Endodermal cell (in vitro differentiated cells): Measurements from ENCODE around the gene GON4L. TPM values are rescaled to one million over a fixed set of nuclear protein-coding genes. Genes with fewer than 3 reads are reported as not detected.

ENCODE experiments used
- DNase-seq: peaks from one replicate; pipeline ENCODE4 v3.0.0-alpha.2; 2017
- H3K27ac ChIP-seq: 2 replicates; pipeline ENCODE4 v1.5.1; 2013; ENCODE audit warnings: mild to moderate bottlenecking, low read depth, low read length, moderate library complexity
- H3K27me3 ChIP-seq: 2 replicates; pipeline ENCODE4 v1.6.1; 2013; ENCODE audit warnings: mild to moderate bottlenecking, low read length, moderate library complexity; ENCODE audit not compliant: insufficient read depth, control insufficient read depth, poor library complexity, severe bottlenecking
- H3K36me3 ChIP-seq: 2 replicates; pipeline ENCODE4 v1.7.0; 2013; ENCODE audit warnings: mild to moderate bottlenecking, low read length, moderate library complexity; ENCODE audit not compliant: control insufficient read depth, insufficient read depth
- H3K4me1 ChIP-seq: one replicate; pipeline ENCODE4 v1.7.0; 2013; ENCODE audit warnings: low read length; ENCODE audit not compliant: control insufficient read depth, insufficient read depth
- H3K4me3 ChIP-seq: 2 replicates; pipeline ENCODE4 v1.5.1; 2013; ENCODE audit warnings: mild to moderate bottlenecking, low read length, moderate library complexity
- H3K9ac ChIP-seq: 2 replicates; pipeline ENCODE4 v1.6.1; 2013; ENCODE audit warnings: mild to moderate bottlenecking, low read length, moderate library complexity; ENCODE audit not compliant: poor library complexity, severe bottlenecking; ENCODE audit errors: extremely low read depth
- H3K9me3 ChIP-seq: 2 replicates; pipeline ENCODE4 v1.6.1; 2013; ENCODE audit warnings: mild to moderate bottlenecking, low read length, moderate library complexity; ENCODE audit not compliant: control insufficient read depth
- H3K27ac Mint-ChIP-seq: 2 replicates; pipeline ENCODE4 v1.8.0; 2020; ENCODE audit warnings: mixed read lengths
- H3K27me3 Mint-ChIP-seq: 2 replicates; pipeline ENCODE4 v1.8.0; 2021; ENCODE audit warnings: mild to moderate bottlenecking, mixed read lengths; ENCODE audit not compliant: insufficient read depth
- H3K36me3 Mint-ChIP-seq: 2 replicates; pipeline ENCODE4 v1.8.0; 2020; ENCODE audit warnings: low read depth, mixed read lengths
- H3K4me1 Mint-ChIP-seq: 2 replicates; pipeline ENCODE4 v1.8.0; 2020; ENCODE audit warnings: mixed read lengths
- H3K4me3 Mint-ChIP-seq: 2 replicates; pipeline ENCODE4 v1.8.0; 2020; ENCODE audit warnings: mild to moderate bottlenecking, moderate library complexity, mixed read lengths
- H3K9me3 Mint-ChIP-seq: 2 replicates; pipeline ENCODE4 v1.8.0; 2020; ENCODE audit warnings: mild to moderate bottlenecking, mixed read lengths
- WGBS, 2 experiments: methylation state at CpG; one replicate each; pipeline versions ENCODE4 v1.1.5 to v1.1.7; 2013; ENCODE audit warnings: missing lambda C conversion rate in 2 of 2, mixed read lengths in 1 of 2; ENCODE audit not compliant: insufficient coverage in 1 of 2, insufficient read length in 1 of 2; 5-methylcytosine and 5-hydroxymethylcytosine counted together
- total RNA-seq, 2 donors: library from RNA; stranded (reverse); fragmentation: NEBNext Ultra II Directional in 1 of 2; extraction: Animal tissue kit (Norgen Biotek cat#: 25700) in 1 of 2; gene quantifications; 2 replicates in 1 of 2; 3 replicates in 1 of 2; pipeline ENCODE4 v1.2.1, GENCODE V29; 2021
- TF ChIP-seq, protein P1 (sequence below): fragments of 200-600 bp; sonication (generic); conservative IDR thresholded peaks from 2 replicates; pipeline ENCODE4 v1.5.0; 2021; ENCODE audit warnings: antibody characterized with exemption, mild to moderate bottlenecking

GON4L gene
- total RNA-seq, 2 donors from 2014 or later = 62.7 to 64.6 TPM

- Mint-ChIP-seq H3K9me3 (no peaks in the 10 kb centered on the region), H3K27me3 (peaks cover 5% of the 10 kb centered on the region), H3K36me3 (no peaks in the 10 kb centered on the region), H3K27ac (no peak overlapping the region), H3K4me3 (no peak overlapping the region), H3K4me1 (peaks cover 10% of the 10 kb centered on the region)
- no peaks in the 10 kb centered on the region for H3K4me1 ChIP-seq
- TF ChIP-seq, protein P1, sequence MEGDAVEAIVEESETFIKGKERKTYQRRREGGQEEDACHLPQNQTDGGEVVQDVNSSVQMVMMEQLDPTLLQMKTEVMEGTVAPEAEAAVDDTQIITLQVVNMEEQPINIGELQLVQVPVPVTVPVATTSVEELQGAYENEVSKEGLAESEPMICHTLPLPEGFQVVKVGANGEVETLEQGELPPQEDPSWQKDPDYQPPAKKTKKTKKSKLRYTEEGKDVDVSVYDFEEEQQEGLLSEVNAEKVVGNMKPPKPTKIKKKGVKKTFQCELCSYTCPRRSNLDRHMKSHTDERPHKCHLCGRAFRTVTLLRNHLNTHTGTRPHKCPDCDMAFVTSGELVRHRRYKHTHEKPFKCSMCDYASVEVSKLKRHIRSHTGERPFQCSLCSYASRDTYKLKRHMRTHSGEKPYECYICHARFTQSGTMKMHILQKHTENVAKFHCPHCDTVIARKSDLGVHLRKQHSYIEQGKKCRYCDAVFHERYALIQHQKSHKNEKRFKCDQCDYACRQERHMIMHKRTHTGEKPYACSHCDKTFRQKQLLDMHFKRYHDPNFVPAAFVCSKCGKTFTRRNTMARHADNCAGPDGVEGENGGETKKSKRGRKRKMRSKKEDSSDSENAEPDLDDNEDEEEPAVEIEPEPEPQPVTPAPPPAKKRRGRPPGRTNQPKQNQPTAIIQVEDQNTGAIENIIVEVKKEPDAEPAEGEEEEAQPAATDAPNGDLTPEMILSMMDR = no peak
- H3K27me3 ChIP-seq = peaks cover 22% of the 10 kb centered on the region
- H3K36me3 ChIP-seq = no peaks in the 10 kb centered on the region
- no peak overlapping the region for H3K9ac ChIP-seq
- WGBS, 2 experiments = 91 to 100% methylated on average over 2 of the region's 2 CpGs
- H3K4me3 ChIP-seq = no peak overlapping the region
- H3K27ac ChIP-seq = no peak overlapping the region
- no peak for DNase-seq
- H3K9me3 ChIP-seq = no peaks in the 10 kb centered on the region
These were observed 23.2 kb upstream of the GON4L start for GRCh38 chr1:155880251-155880650.

GRCh38 chr1:155877945-155878344 lies 20.9 kb upstream of the GON4L start:
- Mint-ChIP-seq H3K36me3 (no peaks in the 10 kb centered on the region), H3K4me1 (no peaks in the 10 kb centered on the region), H3K27ac (no peak overlapping the region), H3K4me3 (no peak overlapping the region), H3K27me3 (peaks cover 5% of the 10 kb centered on the region), H3K9me3 (no peaks in the 10 kb centered on the region)
- Histone ChIP-seq H3K9me3 (no peaks in the 10 kb centered on the region), H3K36me3 (no peaks in the 10 kb centered on the region), H3K4me3 (no peak overlapping the region), H3K27ac (no peak overlapping the region), H3K9ac (no peak overlapping the region), H3K27me3 (peaks cover 22% of the 10 kb centered on the region), H3K4me1 (no peaks in the 10 kb centered on the region)
- 85 to 100% methylated on average over 1 to 2 of the region's 2 CpGs for WGBS, 2 experiments
- TF ChIP-seq, protein P1 = no peak
- no peak for DNase-seq

GRCh38 chr1:155873860-155874259 lies 16.8 kb upstream of the GON4L start:
- Mint-ChIP-seq H3K9me3 (no peaks in the 10 kb centered on the region), H3K27ac (no peak overlapping the region), H3K4me3 (no peak overlapping the region), H3K36me3 (no peaks in the 10 kb centered on the region), H3K27me3 (peaks cover 9% of the 10 kb centered on the region), H3K4me1 (no peaks in the 10 kb centered on the region)
- no peaks in the 10 kb centered on the region for H3K27me3 ChIP-seq
- TF ChIP-seq, protein P1 = no peak
- no peaks in the 10 kb centered on the region for H3K4me1 ChIP-seq
- no peak overlapping the region for H3K4me3 ChIP-seq
- no peak overlapping the region for H3K9ac ChIP-seq
- 89 to 91% methylated on average over 9 of the region's 9 CpGs for WGBS, 2 experiments
- no peaks in the 10 kb centered on the region for H3K9me3 ChIP-seq
- no peaks in the 10 kb centered on the region for H3K36me3 ChIP-seq
- DNase-seq = no peak
- no peak overlapping the region for H3K27ac ChIP-seq
